Sciatic nerve (tissue), 2 donors: ENCODE data around the gene HOXA7. TPM values are rescaled to one million over a fixed set of nuclear protein-coding genes. Genes with fewer than 3 reads are reported as not detected.
A peak's percentile ranks its signal among the peaks of the same experiment; 100 is the strongest.

Experiments used
- ATAC-seq: fragments of 200-7000 bp; cut with Tn5 transposase; one replicate; pipeline ENCODE4 v1.9.1; 2020; ENCODE audit warnings: mild to moderate bottlenecking, moderate library complexity
- DNase-seq: peaks from one replicate; pipeline ENCODE4 v3.0.0-alpha.2; 2020; ENCODE audit warnings: low spot score
- intact Hi-C: fragments of 100-400 bp; cut with DNase I; formaldehyde crosslinking; loops from one replicate; pipeline ENCODE4 v1.14.2; 2022
- microRNA-seq: library from miRNA; unstranded; fragments of <30 nt; microRNA quantifications from one replicate; pipeline ENCODE4 v1.2.0, GENCODE V29; 2020
- total RNA-seq: library from RNA; stranded (reverse); fragmentation: NEBNext Ultra II Directional; extraction: Animal tissue kit (Norgen Biotek cat#: 25700); gene quantifications from one replicate; pipeline ENCODE4 v1.2.1, GENCODE V29; 2021
- donor health status: DM: no; HTN: no; CAD: no.
- donor health status: DM: no; HTN: no; CAD: no.

HOXA7 gene
- total RNA-seq, 1 donor from 2014 or later = 6.2 TPM

- intact Hi-C loops = no loop called here
- no peak for DNase-seq
- no peak for ATAC-seq
Measured at GRCh38 chr7:27106901-27107240, 49.6 kb downstream of the HOXA7 start.

- ATAC-seq (peak; percentile 11), DNase-seq (peak; percentile 59)
- intact Hi-C loops = no loop called here
Measured at GRCh38 chr7:27106181-27106900, 50.1 kb downstream of the HOXA7 start.

GRCh38 chr7:27105301-27106031 lies 51.0 kb downstream of the HOXA7 start:
- no peak for DNase-seq
- intact Hi-C loops = no loop called here
- ATAC-seq = no peak

GRCh38 chr7:27104341-27105058 lies 52.0 kb downstream of the HOXA7 start:
- no peak for ATAC-seq
- DNase-seq = peak; percentile 55
- intact Hi-C loops = no loop called here

Small RNAs within 50 kb of the gene (microRNA-seq; reads per million reads assigned to microRNA genes)
- 3,026 reads per million, percentile 90 among the genes with 10 or more reads in this experiment for gene MIR196B

Other genes starting within 250 kb of the HOXA7 start
- 0.98 TPM for gene HOXA1, start 60.7 kb downstream of the HOXA7 start, total RNA-seq
- gene HOXA2, start 54.0 kb downstream of the HOXA7 start, total RNA-seq = 3.9 TPM
- 10.0 TPM for gene HOXA4, start 25.9 kb downstream of the HOXA7 start, total RNA-seq
- gene HOXA5, start 13.0 kb downstream of the HOXA7 start, total RNA-seq = 20.1 TPM
- gene HOXA6, start 8.9 kb downstream of the HOXA7 start, total RNA-seq = 15.8 TPM
- gene HOXA3, start 4.1 kb downstream of the HOXA7 start, total RNA-seq = 20.9 TPM
- 7.1 TPM for gene HOXA9, start 8.9 kb upstream of the HOXA7 start, total RNA-seq
- 11.2 TPM for gene HOXA10, start 17.6 kb upstream of the HOXA7 start, total RNA-seq
- 1.3 TPM for gene HOXA11, start 28.6 kb upstream of the HOXA7 start, total RNA-seq
- 0.18 TPM for gene HOXA13, start 43.4 kb upstream of the HOXA7 start, total RNA-seq
- not detected for gene EVX1, start 86.1 kb upstream of the HOXA7 start, total RNA-seq